Gastroesophageal sphincter (tissue), 3 donors: ENCODE measurements around the gene ANKFY1.

Experiments used
- EP300 ChIP-seq: sonication (generic); formaldehyde crosslinking; IDR thresholded peaks from one replicate; pipeline ENCODE4 v1.6.1; 2017; ENCODE audit warnings: antibody characterized with exemption, mild to moderate bottlenecking
- POLR2A ChIP-seq, 2 donors: fragments of 450-650 bp; IDR thresholded peaks; one replicate each; pipeline ENCODE4 v1.6.1; 2017; ENCODE audit warnings: antibody characterized with exemption in 2 of 2, mild to moderate bottlenecking in 2 of 2, moderate library complexity in 1 of 2
- TF ChIP-seq, protein P1 (sequence below), 4 experiments: fragments of 200-600 bp in 2 of 4; fragments of 450-650 bp in 2 of 4; sonication (generic) in 1 of 4; IDR thresholded peaks; one replicate each; pipeline ENCODE4 v1.5.1; 2017 to 2019; ENCODE audit warnings: antibody characterized with exemption in 4 of 4, mild to moderate bottlenecking in 2 of 4, moderate library complexity in 2 of 4

DNA sequence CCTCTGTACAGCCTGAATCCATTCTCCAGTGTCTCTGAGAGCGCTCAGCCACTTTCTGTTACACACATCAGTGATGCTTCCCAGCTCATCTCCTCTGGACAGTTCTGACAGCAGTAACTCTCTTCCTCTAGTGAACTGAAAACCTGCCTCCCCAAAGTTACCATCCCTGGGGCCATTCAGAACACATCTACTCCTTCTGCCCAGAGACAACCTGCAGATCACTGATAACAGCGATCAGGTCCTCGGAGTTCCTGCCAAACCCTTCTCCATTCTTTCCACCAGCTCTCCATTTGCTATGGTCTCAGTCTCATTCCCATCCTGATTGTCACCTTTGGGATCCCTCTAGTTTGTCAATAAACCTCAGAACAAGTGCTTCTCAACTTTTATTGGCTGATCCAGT is 128.3 kb downstream of the ANKFY1 start:
- TF ChIP-seq, protein P1, sequence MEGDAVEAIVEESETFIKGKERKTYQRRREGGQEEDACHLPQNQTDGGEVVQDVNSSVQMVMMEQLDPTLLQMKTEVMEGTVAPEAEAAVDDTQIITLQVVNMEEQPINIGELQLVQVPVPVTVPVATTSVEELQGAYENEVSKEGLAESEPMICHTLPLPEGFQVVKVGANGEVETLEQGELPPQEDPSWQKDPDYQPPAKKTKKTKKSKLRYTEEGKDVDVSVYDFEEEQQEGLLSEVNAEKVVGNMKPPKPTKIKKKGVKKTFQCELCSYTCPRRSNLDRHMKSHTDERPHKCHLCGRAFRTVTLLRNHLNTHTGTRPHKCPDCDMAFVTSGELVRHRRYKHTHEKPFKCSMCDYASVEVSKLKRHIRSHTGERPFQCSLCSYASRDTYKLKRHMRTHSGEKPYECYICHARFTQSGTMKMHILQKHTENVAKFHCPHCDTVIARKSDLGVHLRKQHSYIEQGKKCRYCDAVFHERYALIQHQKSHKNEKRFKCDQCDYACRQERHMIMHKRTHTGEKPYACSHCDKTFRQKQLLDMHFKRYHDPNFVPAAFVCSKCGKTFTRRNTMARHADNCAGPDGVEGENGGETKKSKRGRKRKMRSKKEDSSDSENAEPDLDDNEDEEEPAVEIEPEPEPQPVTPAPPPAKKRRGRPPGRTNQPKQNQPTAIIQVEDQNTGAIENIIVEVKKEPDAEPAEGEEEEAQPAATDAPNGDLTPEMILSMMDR (IDR thresholded peaks at IDR 0.05), result no peak
- TF ChIP-seq POLR2A (IDR thresholded peaks at IDR 0.05) (no peak), EP300 (no peak)
